GM18511 (cell line): Measurements from ENCODE around the gene DVL1.

Experiments used
- ATAC-seq: cut with Tn5 transposase; IDR thresholded peaks from one replicate; pipeline ENCODE4 v1.9.1; 2021; ENCODE audit warnings: mild to moderate bottlenecking, moderate library complexity; ENCODE audit not compliant: unreplicated experiment

The DVL1 gene

DNA sequence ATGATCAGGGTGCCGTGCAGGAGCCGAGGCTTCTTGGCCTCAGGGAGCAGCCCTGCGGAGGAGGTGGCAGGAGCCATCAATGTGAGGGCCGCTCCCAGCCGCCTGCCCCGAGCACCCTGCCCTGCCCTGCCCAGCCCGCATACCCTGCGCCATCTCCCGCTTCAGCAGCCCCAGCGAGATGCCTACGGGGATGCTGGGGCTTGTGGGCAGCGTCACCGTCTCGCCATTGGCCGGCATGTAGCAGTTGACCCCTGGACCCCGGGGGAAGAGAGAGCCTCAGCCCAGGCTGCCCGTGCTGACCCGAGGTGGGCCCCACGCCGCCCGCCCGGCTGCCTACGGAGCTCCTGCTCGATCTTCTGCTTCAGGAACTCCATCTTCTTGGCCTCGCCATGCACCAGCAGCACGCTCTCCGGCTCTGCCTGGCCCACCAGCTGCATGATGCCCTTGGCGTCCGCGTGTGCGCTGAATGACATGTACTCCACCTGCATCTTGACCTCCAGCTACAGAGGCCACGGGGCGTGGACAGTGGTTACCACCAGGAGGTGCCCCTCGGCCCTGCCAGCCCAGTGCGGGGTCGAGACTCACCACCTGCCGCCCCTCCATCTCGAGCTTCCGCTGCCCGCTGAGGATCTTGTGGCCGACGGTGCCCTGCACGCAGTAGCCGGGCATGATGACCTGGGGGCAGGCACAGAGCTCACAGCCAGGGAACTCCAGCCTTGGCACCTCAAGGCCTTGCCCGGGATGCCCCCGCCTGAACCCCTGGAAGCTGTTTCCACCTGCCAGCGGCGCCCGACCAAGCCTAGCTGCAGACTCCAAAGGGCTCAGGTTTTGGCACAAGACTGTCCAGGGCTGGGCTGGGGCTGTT is 36.5 kb downstream of the DVL1 start:
- ATAC-seq: no peak

DNA sequence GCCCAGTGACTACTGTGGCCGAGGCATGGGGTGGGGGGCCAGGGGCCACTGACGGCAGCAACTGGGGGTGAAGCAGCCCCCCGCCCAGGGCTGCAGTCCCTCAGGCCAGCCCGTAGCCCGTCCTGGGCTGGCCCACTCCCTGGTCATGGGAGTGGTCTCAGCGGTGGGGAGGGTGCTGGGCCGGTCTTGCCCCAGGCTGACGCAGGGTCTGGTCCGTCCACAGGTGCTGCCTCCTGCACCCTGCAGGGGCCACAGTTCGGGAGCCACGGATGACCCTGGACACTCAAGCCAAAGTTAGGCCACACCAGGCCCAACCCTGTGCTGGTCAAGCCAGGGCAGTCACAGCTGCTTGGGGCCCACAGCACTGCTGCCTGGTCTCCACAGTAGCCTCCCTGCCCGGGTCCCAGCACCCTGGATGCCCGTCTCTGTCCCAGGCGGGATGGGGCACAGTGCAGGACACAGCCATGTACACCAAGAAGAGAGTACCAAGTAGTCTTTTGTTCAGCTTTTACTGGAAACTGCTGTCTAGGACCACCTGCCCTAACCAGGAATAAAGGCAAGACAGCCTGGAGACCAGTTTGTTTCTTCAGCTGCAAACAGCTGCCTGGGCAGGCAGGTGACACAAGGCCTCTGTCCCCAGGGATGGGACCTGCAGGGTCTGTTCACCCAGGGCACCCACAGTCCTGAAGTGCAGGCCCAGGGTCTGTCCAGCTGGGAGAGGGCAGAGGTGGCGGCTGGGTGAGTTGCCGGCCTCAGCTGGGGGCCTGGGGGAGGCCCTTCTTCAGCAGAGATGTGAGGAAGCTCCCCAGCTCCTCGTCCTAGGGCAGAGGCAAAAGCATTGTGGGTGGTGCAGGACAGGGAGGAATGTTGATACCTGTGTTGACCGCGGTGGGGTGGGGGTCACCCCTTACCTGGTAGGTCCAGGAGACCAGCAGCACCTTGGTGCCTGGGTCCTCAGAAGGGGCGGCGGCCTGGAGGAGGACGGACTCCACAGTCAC is 37.8 kb downstream of the DVL1 start:
- no peak for ATAC-seq

DNA sequence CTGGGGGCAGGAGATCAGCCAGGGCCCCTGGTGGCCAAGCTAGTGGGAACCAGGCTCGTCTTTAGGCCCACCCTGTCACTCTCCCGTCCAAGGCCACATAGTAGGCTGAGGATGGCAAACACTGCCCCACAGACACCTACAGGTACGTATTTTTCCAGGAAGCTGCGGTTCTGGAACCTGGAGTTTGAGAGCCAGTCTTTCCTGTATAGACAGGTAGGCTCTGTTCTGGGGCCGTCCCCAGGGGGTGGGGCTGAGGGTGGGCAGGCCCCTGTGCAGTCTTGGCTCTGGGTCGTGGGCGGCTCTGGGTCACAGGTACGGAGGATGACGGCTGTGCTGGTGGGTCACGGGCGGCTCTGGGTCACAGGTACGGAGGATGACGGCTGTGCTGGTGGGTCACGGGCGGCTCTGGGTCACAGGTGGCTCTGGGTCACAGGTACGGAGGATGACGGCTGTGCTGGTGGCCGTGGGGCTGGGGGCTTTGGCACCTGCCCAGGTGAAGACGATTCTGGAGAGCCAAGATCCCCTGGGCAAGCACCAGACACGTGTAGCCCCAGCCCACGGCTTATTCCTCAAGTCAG is 38.7 kb downstream of the DVL1 start:
- no peak for ATAC-seq

DNA sequence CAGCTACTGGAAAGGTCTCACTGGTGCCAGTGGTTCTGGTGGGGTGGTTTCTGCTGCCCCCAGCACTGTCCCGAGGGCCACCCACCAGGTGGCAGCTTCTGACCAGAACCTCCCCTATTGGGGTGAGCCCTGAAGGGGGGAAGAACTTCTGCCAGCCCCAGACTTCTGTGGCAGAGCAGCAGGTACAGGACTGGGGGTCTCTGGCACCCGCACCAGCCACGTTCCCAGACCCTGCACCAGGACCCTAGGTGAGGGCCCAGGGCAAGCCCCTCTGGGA is 39.2 kb downstream of the DVL1 start:
- ATAC-seq: no peak

DNA sequence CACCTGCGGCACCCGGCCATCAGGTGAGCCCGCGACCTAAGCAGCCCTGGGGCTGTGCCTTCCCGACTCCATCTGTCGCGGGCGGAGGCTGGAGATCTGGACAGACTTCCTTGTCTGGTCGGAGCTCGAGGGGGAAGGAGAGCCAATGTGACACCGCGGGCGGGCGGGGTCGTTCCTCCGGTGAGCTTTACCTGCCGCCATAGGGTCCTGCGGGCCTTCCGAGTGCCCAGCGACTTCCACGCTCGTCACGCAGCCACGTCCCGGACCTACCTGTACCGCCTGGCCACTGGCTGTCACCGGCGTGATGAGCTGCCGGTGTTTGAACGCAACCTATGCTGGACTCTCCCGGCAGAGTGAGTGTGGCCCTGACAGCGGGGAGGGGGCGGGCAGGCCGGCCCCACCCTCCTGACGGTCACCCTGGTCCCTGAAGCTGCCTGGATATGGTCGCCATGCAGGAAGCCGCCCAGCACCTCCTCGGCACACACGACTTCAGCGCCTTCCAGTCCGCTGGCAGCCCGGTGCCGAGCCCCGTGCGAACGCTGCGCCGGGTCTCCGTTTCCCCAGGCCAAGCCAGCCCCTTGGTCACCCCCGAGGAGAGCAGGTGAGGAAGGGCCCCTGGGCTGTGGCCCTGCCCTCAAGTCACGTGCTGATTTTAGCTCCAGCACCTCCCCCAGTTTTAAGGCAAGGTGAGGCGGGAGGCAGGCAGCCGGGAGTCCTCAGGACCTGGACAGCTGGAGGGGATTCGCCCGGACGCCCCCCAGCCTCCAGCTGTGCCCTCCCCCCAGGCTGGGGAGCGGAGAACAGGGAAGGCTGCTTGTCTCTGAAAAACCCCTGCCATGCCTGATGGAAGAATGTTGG is 39.7 kb downstream of the DVL1 start:
- no peak for ATAC-seq

DNA sequence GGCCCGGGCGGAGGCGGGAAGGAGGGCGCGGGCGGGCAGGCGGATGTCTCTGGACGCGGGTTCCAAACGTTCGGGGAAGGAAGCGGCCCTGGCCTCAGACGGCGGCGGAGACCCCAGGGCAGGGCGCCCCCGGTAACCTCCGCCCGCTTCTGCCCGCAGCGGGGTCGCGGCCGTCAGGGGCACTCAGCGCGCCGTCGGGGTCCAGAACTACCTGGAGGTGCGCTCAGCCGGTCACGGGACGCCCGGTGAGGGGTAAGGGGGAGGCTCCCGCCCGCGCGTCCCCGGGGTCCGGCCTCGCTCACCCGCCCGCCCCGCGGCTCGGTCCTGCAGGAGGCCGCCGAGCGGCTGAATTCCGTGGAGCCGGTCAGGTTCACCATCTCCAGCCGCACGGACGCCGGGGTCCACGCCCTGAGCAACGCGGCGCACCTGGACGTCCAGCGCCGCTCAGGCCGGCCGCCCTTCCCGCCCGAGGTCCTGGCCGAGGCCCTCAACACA is 40.4 kb downstream of the DVL1 start:
- peak; percentile 1 for ATAC-seq

DNA sequence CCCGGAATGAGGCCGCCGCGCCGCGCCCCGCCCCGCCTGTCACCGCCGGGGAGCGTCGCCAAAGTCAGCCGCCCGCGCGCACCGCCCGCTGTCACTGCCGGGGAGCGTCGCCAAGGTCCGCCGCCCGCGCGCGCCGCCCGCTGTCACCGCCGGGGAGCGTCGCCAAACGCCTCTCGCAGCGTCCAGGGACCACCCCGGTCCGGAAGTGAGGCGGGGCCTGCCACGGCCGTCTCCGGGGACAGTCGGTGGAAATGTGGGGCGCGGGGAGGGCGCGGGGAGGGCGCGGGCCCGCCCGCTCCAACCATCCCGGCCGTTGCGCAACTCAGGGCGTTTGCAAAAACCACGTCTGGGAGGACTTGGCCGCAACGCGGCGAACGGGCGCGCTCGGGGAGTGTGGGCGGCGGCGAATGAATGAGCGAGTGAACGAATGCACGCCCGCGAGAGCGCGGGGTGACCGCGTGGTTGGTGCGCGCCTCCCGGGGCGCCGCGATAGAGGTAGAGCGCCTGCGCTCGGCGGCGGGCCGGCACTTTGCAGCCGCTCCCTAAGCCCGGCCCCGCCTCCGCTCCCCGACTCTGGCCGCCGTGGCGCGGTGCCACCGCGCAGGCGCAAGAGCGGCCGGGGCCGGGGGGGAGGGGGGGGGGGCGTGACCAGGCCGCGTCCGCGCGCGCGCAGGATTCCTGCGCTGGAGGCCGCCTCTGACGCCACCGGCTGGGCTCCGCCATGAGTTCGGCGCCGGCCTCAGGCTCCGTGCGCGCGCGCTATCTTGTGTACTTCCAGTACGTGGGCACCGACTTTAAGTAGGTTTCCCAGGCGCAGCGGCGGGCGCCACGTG is 41.1 kb downstream of the DVL1 start, which contains the start of the genes ACAP3 and PUSL1:
Gene ACAP3 (minus strand): TSS at position 8 of the 833 bp plus-strand sequence. CDS start 115 bp downstream, outside the sequence.
Gene PUSL1 (plus strand): TSS at position 675 of the 833 bp plus-strand sequence. CDS start 47 bp downstream, at position 722.
- peak; percentile 65 for ATAC-seq

DNA sequence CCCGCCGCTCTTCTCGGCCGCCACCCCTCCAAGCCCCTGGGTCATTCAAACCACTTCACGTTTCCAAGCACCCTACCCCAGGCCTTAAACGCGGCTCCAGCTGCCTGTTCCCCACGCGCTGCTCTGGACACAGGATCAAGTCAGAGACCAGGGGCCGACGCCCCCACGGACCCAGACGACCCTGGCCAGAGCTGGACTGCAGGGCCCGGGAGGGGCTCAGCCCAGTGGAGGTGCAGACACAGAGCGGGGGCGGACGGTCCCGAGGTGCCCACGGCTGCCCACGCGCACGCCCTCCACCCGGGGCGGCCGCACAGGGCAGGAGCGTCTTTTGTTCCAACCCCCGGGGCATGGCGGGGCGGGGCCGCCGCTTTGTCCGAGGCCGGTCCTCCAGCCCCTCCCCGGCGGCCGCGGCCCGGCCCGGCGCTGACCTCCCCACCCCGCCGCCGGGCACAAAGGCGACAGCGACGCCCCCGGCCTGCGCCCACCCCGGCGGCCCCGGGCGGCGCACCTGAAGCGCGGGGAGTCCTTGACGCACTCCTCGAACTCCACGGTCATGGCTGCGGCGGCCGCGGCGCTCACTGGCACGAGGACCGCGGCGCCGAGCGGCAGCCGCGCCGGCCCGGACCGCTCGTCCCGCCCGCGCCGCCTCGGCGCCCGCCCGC is 41.8 kb downstream of the DVL1 start:
- ATAC-seq: peak; percentile 7

DNA sequence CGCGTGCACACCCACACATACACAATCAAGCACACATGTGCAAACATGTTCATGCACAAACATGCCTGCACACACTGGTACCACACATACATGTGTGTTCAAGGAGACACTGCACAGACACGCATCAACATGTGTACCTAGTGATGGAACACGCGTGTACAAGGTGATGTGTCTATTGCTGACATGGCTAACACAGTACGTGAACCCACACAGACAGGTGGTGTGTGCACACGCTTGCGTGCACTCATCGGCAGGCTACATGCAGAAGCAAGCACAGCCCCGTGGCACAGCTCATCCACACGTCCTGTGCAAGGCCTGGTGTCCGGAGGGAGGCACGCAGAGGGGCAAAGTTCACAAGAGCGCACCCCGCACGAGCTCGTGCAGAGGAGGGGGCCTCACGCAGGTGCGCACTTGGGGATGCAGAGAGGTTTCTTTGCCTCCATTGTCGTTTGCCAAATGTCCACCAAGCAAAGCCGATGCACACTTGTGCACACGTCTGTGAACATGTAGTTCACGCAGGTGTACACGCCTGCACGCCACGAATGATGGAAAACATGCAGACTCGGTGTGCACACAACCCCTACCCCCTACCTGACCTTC is 42.5 kb downstream of the DVL1 start:
- no peak for ATAC-seq

DNA sequence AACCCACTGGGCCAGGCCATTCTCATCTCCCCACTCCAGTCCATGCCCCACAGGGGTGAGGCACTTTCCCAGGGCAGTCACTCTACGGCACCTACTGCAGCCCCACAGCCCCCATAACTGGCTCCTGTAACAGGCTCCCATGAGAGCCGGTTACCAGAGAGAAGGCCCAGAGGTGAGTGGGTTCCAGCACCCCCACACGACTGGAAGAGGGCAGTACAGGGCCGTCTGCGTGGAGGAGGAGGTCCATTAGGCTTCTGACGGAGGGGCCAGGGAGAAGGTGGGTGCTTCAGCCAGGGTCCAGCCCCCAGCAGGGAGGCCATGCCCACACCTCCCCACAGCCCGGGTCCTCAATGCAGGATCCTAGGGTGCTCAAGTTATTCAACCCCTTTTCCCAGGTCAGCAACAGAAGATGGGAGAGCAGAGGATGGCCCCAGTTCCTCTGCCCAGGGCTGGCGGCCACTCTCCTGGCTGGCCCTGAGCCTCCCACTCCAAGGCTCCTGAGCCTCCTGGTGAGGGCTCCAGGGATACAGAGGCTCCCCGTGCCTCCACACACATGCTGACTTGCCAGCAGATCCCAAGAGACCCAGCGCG is 43.1 kb downstream of the DVL1 start:
- ATAC-seq: no peak

DNA sequence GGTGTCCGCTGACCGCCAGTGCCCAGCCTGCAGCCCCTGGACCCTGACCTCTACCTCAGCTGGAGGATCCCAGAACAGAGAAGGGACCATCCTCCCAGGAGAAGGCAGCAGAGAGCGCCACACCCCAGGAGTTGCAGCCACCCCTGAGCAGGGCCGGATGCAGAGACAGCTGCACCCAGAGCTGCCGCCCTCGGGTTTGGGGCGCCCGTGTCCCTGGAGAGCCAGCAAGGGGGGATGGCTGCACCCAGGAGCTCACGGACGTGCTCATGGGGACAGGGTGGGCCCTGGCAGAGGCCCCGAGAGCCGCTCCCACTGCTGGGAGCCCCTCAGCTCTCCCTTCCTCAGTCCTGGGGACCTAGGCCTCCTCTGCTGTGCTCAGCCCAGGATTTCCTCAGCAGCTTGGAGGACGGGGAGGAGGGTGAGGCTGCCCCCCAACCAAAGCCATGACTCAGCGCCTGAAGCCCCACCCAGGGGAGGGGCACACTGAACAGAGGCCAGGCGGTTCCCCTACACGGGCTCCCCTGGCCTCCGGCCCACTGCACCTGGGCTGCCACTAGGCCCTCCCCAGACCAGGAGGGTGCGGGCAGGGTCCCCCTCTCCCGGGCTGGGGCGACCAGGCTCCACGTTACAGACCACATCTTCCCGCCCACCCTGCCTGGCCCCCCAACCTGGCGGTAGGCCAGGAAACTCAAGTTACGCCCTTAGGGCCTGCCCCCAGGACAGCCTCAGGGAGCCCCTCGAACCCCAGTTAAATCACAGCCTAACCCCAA is 43.7 kb downstream of the DVL1 start:
- peak; percentile 38 for ATAC-seq

DNA sequence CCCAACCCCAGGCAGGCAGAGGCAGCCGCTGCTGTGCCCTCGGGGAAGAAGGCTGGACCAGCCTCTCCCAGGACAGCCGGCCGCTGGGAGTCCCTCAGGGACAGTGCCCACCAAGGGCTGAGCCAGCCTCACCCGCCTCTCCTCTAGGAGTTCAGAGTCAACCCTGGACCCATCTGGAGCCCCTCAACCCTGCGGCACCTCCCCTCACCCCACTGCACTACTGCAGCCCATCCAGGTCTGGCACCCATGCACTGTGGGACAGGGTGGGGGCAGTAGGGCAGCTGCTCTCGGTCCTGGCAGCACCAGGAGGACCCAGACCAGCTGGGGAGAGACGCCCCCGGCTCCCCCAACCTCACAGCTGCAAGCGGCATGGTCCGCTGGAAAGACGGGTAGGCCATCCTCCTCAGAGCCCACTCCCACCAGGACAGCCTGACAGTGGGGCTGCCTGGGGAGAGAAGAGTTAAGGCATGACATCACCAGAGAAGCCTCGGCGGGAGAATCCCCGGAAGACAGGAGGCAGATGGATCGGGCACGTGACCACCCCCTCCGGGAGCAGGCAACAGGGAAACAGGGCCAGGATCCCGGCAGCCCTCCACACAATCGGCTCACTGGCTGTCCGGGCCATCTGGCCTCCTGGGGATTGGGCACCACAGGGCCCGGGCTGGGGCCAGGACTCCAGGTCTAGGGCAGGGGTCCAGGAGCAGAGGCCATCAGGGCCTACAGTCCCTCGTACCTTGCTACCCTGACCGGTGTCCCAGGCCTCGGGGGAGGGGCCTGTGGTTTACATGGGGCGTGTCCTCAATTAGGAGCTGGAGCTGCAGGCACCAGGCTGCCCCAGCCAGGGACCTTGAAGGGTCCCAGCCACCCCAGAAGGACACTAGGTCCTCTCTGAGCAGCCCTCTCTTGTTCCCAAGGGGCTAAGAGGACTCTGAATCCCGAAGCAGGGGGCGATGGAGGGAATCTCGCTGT is 44.6 kb downstream of the DVL1 start:
- ATAC-seq: no peak

DNA sequence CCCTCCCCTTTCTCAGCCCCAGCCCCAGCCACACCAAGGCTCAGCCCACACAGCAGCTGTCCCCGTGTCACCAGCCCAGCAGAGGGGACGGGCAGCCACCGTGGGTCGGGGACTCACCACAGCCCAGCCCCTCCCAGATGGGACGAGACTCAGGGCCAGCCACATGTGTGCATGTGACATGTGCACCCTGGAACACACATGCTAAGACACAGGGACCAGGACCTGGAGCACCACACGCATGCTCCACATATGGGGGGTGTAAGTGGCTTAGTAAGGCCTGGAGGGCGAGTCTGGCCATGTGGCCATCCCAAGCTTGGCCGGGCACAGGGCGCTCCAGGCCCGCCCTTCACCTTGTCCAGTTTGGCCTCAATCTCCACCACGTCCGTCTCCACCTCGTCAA is 45.5 kb downstream of the DVL1 start:
- ATAC-seq: no peak

DNA sequence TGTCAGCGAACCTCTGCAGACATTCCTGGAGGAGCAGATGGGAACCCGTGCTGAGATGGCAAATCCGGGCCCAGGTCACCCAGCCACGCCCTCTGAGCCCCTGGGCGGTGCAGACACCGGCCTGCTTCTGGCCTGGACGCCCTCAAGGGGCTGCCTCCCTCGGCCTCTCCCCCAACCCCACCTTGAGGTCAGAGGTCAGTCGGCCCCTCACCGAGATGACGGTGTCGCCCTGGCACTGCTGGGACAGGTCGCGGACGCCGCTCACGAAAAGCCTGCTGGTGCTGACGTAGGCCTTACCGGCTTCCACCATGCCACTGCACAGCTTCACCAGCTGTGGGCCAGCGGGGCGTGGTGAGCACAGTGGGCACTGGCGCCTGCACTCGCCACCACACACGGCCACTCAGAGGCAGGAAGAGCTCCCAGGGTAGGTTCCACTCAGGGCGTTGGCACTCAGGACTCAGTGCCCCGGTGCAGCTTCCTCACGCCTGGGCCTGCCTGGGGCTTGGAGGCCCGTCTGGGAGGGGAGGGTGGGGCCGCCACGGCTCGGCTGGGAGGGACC is 46.2 kb downstream of the DVL1 start:
- ATAC-seq: no peak

DNA sequence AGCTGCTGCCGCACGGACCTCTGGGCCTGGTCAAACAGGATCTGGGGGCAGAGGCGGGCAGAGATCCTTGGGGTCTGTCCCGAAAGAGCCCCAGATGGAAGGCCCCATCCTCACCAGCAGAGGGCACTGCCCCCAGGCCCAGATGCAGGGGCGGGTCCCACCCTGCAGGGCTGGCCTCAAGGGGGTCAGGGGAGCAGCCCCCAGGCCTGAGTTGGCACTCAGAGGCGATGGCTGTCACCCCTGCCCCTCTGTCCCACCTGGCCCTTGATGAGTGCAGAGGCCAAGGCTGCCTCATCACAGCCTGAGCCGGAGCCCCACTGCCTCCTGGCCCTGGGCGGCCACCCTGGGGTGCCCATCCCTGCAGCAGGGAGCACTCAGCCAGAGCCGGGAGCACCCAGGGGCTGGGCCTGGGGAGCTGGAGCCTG is 47.2 kb downstream of the DVL1 start:
- no peak for ATAC-seq

DNA sequence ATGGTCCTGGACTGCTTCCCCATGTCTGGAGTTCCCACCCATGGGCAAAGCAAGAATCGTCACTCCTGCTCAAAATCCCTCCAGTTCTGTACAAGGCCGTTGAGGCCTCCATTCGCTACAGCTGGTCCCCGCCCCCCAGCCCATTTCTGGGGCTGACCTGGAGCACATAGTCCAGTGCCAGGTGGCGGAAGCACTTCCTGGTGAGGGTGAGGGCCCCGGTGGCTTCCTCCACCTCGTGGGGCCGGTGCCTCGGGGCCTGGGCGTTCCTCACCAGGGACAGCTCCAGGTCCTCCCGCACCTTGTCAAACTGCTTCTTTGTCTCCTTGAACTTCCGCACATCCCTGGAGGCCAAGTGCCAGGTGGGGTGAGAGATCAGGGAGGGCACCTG is 48.9 kb downstream of the DVL1 start:
- no peak for ATAC-seq
